GM19351 (cell line): ENCODE data around the gene UGT1A5.
"Not testable (repeated sequence)": the region's sequence is repeated elsewhere in the genome, so short reads cannot be mapped to it uniquely, and the experiment has no call there.

Experiments
- ATAC-seq: cut with Tn5 transposase; IDR thresholded peaks from one replicate; pipeline ENCODE4 v1.9.1; 2021; ENCODE audit warnings: mild to moderate bottlenecking, moderate library complexity; ENCODE audit not compliant: unreplicated experiment

Gene UGT1A5

GRCh38 chr2:233692648-233693047, 20.1 kb upstream of the UGT1A5 start, which contains the start of gene UGT1A6:
Gene UGT1A6, plus strand, starts transcription at chr2:233692890. Its CDS starts 115 bp downstream, at chr2:233693005.
- ATAC-seq, result no peak

- no peak for ATAC-seq
Measured at GRCh38 chr2:233693963-233694362, 18.7 kb upstream of the UGT1A5 start.

DNA sequence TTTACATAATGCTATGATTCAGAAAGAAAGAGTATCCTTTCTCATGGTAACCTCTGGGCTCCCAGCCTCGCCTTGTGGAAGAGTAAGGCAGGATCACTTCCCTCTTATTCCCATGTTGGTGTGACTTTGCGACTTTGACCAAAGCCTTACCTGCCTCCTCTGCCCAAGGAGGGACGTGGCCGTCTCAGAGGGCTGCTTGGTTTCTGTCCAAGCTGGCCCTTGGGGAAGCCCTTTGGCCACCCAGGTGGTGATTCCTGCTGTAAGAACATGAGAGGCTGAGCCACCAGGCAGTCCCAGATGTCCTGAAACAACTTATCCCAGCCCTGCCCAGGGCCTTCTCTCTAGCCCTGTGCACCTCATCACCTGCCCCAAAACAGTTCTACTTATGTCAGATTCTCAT, 14.0 kb upstream of the UGT1A5 start:
- ATAC-seq, result no peak

DNA sequence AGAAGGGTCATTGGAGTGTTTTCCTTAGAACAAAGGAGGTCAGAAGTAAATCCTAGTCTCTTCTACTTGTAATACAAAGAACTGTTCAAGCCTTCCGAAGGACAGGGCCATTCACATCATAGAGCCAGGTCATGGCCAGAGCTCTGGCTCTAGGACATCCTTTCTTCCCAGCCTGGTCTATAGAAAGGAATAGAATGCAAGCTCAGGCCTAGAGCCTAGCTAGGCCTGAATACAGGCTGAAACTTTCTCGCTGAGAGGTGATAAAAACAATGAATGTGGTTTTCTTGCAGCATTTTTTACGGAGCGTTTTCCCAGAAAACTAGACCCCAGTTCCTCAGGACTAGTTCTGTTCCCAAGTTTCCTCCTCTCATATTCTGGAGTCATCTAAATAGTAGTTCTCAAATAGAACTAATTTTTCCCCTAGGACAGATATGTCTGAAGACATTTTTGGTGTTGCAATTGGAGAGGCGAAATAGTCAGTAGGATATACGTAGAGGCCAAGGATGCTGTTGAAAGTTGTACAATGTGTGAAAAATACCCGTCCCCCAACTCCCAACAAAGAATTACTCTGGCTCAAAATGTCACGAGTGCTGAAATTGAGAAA, 13.2 kb upstream of the UGT1A5 start:
- ATAC-seq, result no peak

DNA sequence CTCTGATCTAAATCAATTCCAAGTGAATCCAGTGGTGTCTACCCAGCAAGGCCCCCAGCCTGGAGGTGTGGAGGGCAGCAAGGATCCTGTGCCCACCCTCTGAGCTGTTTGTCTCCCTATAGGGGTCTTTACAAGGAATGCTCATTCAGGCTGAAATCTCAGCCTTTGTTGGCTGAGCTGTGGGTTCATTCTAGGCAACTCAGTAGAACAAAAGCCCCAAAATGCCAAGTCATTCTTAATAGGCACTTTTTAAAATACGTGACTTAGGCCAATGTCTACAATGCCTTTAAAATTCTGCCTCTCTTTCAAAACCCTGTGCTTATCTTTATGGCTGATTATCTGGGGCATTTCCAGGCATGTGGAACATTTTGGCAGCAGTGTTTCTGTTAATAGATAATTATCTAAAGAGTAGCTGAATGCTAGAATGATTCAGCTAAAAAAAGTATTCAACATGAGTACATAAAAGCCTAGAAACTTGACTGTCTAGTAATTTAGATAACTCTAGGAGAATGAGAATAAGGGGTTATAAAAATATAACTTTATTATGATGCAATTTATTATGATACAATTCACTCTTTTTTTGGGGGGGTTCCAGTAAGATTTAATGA, 12.6 kb upstream of the UGT1A5 start:
- ATAC-seq, result no peak

DNA sequence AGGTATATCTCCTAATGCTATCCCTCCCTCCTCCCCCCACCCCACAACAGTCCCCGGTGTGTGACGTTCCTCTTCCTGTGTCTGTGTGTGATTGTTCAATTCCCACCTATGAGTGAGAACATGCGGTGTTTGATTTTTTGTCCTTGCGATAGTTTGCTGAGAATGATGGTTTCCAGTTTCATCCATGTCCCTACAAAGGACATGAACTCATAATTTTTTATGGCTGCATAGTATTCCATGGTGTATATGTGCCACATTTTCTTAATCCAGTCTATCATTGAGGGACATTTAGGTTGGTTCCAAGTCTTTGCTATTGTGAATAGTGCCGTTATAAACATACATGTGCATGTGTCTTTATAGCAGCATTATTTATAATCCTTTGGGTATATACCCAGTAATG, 11.9 kb upstream of the UGT1A5 start:
- not testable (repeated sequence) for ATAC-seq

DNA sequence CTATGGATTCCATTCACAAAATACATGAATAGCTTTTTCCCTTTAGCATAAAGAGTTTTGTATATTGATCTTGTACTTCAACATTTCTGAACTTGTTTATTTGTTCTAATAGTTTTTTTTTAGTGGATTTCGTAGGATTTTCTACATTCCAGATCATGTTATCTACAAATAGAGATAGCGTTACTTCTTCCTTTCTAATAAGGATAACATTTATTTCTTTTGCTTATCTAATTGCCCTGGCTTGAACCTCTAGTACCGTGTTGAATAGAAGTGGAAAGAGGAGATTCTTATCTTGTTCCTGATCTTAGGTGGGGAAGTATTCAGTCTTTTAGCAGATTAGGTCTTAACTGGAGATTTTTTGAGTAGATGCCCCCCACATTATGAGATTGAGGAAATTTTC, 10.5 kb upstream of the UGT1A5 start:
- no peak for ATAC-seq

DNA sequence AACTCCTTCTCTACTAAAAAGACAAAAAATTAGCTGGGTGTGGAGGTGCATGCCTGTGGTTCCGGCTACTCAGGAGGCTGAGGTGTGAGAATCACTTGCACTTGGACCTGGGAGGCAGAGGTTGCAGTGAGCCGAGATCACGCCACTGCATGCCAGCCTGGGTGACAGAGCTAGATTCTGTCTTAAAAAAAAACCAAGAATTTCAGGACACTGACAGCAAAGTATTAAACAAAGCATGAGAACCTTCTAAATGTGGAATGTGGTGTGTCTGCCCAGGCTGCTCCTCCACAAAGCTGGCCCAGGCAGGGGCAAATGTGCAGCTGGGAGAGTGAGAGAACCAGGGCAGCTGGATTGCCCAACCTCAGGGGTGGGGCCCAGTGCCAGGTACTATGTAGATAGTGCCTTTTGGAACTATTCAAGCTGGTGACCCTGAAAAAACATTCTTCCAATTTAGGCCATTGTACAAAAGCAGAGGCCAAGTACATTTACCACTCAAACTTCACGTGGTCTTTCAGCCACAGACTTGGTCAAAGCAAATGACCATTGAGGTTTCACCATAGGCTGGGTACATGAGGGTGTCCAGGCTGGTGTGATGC, 6.7 kb upstream of the UGT1A5 start:
- no peak for ATAC-seq

GRCh38 chr2:233706720-233707119, 6.0 kb upstream of the UGT1A5 start:
- no peak for ATAC-seq

DNA sequence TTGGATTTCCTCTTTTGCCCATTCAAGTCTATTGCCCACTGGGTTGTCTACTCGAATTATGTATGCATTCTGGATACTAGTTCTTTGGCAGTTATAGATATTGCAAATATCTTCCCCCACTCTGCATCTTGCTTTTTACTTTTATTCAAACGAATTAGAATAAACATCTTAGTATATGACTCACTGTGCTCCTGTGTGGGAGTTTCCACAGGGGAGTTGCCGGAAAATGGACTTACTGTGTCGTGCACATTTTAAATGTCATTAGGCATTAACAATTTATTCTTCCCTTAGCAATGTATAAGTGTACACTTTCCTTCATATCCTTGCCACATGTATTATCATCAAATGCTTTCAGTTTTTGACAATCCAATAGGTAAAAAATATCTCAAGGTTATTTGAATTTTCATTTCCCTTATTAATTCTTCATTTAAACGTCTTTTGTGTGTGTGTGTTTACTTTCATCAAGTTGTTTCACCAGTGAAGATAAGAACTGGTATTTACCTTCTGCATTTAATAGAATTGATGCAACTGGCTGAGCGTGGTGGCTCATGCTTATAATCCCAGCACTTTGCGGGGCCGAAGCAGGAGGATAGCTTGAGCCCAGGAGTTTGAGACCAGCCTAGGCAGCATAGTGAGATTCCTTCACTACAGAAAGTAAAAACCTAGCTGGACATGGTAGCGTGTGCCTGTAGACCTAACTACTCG, 4.6 kb upstream of the UGT1A5 start:
- ATAC-seq, result no peak

DNA sequence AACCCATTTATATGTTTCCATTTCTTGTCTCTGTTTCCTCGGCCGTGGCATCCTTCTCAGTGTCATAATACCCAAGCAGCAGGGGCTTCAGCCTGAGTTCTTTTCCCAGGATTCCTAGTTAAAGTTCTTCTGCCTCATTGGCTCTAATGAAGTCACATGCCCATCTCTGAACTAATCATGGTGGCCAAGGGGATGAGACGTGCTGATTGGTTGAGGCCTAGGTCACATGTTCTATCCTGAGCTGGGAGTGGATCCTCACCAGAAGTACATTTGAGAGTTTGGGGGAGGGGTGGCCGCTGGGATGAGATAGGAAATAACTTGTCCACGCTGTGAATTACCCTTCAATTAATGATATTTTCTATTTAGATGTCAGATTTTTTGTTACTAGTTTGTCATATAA, 3.8 kb upstream of the UGT1A5 start:
- no peak for ATAC-seq

DNA sequence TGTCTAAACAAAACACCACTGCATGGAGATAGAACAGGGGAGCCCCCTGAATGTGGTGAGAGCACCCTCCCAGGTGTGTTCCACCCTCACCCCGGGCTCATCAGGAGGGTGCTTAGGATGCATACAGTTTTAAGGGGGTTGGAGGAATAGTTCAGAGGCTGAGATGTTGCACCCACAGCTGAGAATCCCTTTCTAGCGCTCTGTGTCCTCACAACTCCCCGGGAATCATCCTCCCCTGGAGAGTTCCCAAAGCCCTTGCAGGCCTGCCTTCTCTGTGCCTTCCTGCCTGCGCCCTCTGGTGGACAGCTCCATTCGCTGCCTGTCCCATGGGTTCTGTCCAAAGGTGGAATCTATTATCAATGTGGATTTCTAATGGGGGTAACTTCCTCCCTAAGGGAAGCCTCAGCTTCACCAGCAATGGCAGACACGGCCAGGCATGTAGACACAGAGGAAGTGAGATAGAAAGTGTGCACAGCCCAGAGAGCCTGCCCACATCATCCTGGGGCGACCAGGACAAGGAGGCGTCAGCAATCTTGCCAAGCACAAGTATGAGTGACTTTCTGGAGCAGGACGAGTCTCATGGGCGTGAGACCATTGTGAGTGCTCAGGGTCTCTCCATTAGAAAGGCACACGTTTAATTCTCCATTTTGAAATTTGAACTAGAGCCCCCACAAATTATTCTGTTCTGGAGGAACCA, 1.2 kb upstream of the UGT1A5 start:
- peak; percentile 69 for ATAC-seq

GRCh38 chr2:233713262-233713615, 532 bp downstream of the UGT1A5 start:
- ATAC-seq, result no peak

DNA sequence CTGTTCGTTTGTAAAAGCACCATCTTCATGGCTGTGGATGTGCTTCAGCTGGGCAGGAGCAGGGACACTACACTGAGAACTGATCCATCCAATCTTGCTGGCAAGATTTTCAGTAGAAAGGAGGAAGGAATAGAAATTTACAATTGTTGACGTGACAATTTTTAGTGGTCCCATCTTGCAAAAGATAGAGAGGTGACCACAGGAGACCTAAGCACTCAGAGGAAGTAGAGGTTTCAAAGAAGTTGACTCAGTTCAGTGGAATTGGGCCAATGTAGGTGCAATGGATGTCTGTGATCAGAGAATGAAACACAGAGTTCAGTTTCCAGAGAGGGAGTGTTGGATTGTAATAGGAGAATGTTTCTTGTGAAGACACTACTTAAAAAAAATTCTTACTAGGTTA, 1.4 kb downstream of the UGT1A5 start:
- no peak for ATAC-seq

DNA sequence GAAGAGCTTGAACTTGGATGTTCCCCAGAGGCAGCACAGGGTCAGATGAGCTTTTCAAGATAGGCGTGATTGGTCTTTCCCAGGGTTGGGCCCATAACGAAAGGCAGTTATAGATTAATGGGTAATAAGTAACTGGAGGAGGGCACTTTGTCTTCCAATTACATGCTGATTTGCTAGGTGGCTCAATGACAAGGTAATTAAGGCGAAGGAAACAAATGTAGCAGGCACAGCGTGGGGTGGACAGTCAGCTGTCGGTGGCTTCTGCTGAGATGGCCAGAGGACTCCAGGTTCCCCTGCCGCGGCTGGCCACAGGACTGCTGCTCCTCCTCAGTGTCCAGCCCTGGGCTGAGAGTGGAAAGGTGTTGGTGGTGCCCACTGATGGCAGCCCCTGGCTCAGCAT, 5.8 kb downstream of the UGT1A5 start, which contains the start of gene UGT1A4:
UGT1A4 (plus strand) TSS at position 185 of the 400 bp plus-strand sequence; CDS start at position 270, 85 bp downstream.
- no peak for ATAC-seq

- no peak for ATAC-seq
Measured at GRCh38 chr2:233728723-233729301, 16.1 kb downstream of the UGT1A5 start, which contains the start of gene UGT1A3. Gene UGT1A3, plus strand, starts transcription at chr2:233729042. Its CDS starts 85 bp downstream, at chr2:233729127.

GRCh38 chr2:233736868-233737653, 24.4 kb downstream of the UGT1A5 start:
- not testable (repeated sequence) for ATAC-seq

DNA sequence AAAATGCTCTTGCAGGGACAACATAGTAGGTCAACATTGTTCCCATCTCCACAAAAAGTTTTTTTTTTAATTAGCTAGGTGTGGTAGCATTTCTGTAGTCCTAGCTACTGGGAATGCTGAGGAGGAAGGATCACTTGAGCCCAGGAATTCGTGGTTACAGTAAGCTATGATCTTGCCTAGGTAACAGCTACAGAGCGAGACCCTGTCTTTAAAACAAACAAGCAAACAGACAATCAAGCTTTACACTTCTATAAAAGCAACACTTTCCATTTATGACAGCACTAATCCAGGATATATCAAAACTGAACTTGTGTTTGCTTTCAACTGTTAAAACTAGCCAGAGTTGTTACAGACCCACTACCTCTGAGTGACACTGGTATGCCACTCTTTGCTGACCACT, 28.2 kb downstream of the UGT1A5 start:
- no peak for ATAC-seq

GRCh38 chr2:233743464-233744259, 31.0 kb downstream of the UGT1A5 start:
- ATAC-seq, result no peak
